ENCODE measurements around the gene MRTO4. TPM values are rescaled to one million over a fixed set of nuclear protein-coding genes. Genes with fewer than 3 reads are reported as not detected.

Gene MRTO4
- total RNA-seq, 1 donor from 2014 or later = 73.1 TPM

DNA sequence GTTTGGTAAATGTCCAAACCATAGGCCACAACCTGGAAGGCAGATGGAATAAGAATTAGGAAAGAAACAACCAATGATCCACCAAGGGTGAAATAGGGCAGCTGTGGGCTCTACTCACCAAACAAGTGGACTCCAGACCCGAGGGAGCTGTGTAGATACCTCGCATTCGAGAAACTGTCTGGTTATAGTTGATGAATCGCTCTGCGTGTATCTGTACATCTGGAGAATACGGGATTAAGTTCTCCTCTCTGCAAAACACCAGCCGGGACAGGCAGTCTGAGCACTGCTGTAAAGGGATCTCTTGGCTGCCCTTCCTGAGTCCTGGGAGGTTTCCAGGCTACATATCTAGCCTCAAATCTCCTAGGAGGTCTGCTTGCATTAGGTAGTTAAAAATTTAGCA, 32.2 kb upstream of the MRTO4 start:
- DNase-seq = no peak
- H3K9me3 Mint-ChIP-seq = no peaks in the 10 kb centered on the region
- H3K4me1 Mint-ChIP-seq = peaks cover 4% of the 10 kb centered on the region
- ATAC-seq (ENCODE audit: low read depth) = no peak
- H3K4me3 Mint-ChIP-seq = no peak overlapping the region
- intact Hi-C loops (cut with micrococcal nuclease) = no loop called here
- H3K27me3 Mint-ChIP-seq = no peaks in the 10 kb centered on the region
- peak overlapping the region; percentile 9 for H3K27ac Mint-ChIP-seq
- TF ChIP-seq, protein P1, sequence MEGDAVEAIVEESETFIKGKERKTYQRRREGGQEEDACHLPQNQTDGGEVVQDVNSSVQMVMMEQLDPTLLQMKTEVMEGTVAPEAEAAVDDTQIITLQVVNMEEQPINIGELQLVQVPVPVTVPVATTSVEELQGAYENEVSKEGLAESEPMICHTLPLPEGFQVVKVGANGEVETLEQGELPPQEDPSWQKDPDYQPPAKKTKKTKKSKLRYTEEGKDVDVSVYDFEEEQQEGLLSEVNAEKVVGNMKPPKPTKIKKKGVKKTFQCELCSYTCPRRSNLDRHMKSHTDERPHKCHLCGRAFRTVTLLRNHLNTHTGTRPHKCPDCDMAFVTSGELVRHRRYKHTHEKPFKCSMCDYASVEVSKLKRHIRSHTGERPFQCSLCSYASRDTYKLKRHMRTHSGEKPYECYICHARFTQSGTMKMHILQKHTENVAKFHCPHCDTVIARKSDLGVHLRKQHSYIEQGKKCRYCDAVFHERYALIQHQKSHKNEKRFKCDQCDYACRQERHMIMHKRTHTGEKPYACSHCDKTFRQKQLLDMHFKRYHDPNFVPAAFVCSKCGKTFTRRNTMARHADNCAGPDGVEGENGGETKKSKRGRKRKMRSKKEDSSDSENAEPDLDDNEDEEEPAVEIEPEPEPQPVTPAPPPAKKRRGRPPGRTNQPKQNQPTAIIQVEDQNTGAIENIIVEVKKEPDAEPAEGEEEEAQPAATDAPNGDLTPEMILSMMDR (IDR thresholded peaks at IDR 0.05) = no peak
- ChIA-PET CTCF (no interaction called here), POLR2A (interaction anchor here (1.8 kb wide), 1 partner anchor 9 kb away, joined by 8 read pairs; no protein-coding TSS in a partner anchor)
- peaks cover 80% of the 10 kb centered on the region for H3K36me3 Mint-ChIP-seq (ENCODE audit: low read depth)

- Mint-ChIP-seq H3K4me3 (peak overlapping the region; percentile 8), H3K27ac (peak overlapping the region; percentile 46), H3K9me3 (no peaks in the 10 kb centered on the region), H3K4me1 (peaks cover 4% of the 10 kb centered on the region), H3K27me3 (no peaks in the 10 kb centered on the region), H3K36me3 (ENCODE audit: low read depth) (peaks cover 85% of the 10 kb centered on the region)
- DNase-seq (no peak), ATAC-seq (ENCODE audit: low read depth) (peak; percentile 49)
- CTCF ChIA-PET = no interaction called here
- intact Hi-C loops (cut with micrococcal nuclease) = no loop called here
- POLR2A ChIA-PET = interaction anchor here (1.8 kb wide), 1 partner anchor 9 kb away, joined by 8 read pairs; no protein-coding TSS in a partner anchor
- TF ChIP-seq, protein P1 (IDR thresholded peaks at IDR 0.05) = no peak
Measured at GRCh38 chr1:19220080-19220846, 31.3 kb upstream of the MRTO4 start.

DNA sequence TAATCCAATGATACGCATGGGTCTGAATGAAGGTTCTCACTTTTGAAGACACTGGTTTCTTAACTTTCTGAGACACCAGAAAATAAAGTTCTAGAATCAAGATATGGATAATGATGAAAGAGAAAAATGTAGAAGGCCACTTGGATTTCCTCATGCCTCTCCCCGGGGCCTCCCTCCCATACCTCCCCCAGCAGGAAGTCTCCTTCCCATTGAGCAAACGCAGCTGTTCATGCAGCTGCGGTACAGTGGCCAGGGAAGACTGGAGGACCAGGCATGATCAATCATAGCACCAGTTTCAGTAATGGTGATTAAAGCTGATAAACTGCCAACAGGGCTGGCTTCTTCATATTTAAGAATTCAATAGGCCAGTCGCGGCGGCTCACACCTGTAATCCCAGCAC, 30.6 kb upstream of the MRTO4 start:
- TF ChIP-seq, protein P1 (IDR thresholded peaks at IDR 0.05) = no peak
- no peaks in the 10 kb centered on the region for H3K27me3 Mint-ChIP-seq
- peaks cover 90% of the 10 kb centered on the region for H3K36me3 Mint-ChIP-seq (ENCODE audit: low read depth)
- H3K27ac Mint-ChIP-seq = no peak overlapping the region
- H3K4me1 Mint-ChIP-seq = peaks cover 4% of the 10 kb centered on the region
- ATAC-seq (ENCODE audit: low read depth) (no peak), DNase-seq (no peak)
- no peaks in the 10 kb centered on the region for H3K9me3 Mint-ChIP-seq
- ChIA-PET CTCF (no interaction called here), POLR2A (interaction anchor here (1.8 kb wide), 1 partner anchor 10 kb away, joined by 8 read pairs; no protein-coding TSS in a partner anchor)
- intact Hi-C loops (cut with micrococcal nuclease) = no loop called here
- no peak overlapping the region for H3K4me3 Mint-ChIP-seq

DNA sequence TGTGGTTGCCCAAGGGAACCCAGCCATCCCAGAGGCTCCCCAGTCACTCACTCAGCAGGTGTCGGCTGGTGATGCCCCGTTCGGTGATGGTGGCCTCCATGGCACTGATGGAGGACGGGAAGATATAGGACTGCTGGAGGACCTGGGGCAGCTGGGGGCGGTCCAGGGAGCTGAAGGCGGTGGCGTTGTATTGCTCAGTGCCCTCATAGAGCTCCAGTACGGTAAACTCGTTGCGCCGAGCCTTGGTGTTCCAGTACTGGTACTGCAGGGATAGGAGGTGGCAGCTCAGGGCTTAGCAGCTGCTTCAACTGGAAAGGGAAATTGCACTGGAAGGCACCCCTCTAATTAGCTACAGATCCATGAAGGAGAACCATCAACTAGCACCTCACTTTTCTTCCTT, 29.0 kb upstream of the MRTO4 start:
- TF ChIP-seq, protein P1 (IDR thresholded peaks at IDR 0.05) = no peak
- intact Hi-C loops (cut with micrococcal nuclease) = no loop called here
- Mint-ChIP-seq H3K27me3 (no peaks in the 10 kb centered on the region), H3K27ac (no peak overlapping the region), H3K4me3 (no peak overlapping the region), H3K36me3 (ENCODE audit: low read depth) (peaks cover 93% of the 10 kb centered on the region), H3K4me1 (peaks cover 4% of the 10 kb centered on the region), H3K9me3 (no peaks in the 10 kb centered on the region)
- ATAC-seq (ENCODE audit: low read depth) = no peak
- DNase-seq = no peak
- ChIA-PET POLR2A (no interaction called here), CTCF (no interaction called here)

DNA sequence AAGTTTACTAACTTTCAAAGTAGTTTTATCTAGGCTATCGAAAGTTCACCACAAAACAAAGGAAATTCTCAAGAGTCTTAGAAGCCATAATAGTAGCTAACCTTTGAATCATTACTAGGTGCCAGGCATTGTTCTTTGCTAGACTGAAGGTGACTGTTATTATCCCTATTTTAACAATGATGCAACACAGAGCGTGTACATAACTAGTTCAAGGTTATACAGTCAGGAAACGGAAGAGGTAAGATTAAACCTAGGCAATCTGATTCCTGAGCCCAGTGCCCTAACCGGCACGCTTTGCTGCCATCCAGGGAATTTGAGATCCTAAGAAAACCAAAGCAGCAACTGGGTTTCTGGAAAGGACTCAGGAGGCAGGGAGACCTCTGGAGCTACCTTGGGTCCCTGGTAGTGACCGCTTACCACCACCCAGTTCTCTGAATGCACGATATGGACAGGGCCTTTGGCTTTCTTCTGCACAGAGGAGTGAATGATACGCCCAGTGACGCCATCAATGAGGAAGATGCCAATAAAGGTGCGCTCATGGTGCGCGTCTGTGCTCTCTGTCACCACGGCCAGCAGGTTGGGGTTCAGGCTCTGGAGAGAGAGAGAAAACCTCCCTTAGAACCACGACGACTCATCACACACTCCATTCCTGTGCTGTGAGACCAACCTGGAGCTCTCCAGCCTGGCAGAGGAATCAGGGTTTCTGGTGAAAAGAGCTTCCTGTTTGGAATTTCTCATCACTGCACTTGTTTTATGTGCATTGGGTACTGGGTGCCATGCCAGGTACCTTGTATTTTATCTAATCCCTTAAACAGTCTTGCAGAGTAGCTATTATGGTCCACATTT, 28.4 kb upstream of the MRTO4 start:
- Mint-ChIP-seq H3K4me1 (peaks cover 4% of the 10 kb centered on the region), H3K27ac (no peak overlapping the region), H3K4me3 (no peak overlapping the region), H3K27me3 (no peaks in the 10 kb centered on the region), H3K9me3 (no peaks in the 10 kb centered on the region), H3K36me3 (ENCODE audit: low read depth) (peaks cover 94% of the 10 kb centered on the region)
- TF ChIP-seq, protein P1 (IDR thresholded peaks at IDR 0.05) = no peak
- ATAC-seq (ENCODE audit: low read depth) = no peak
- ChIA-PET CTCF (no interaction called here), POLR2A (no interaction called here)
- DNase-seq = no peak
- intact Hi-C loops (cut with micrococcal nuclease) = no loop called here

Measured in activated B cell treated with CpG ODN at 0.5 μM for 24 hours (primary cell).